H1 (cell line): ENCODE measurements around the gene MARCOL. TPM values are rescaled to one million over a fixed set of nuclear protein-coding genes. Genes with fewer than 3 reads are reported as not detected.

Experiments
- BRCA1 ChIP-seq: IDR thresholded peaks from 2 replicates; pipeline ENCODE4 v1.6.1; 2012; ENCODE audit warnings: low read depth, low read length, improper control_type of control experiment
- JUN ChIP-seq: IDR thresholded peaks from 2 replicates; pipeline ENCODE4 v1.6.1; 2011; ENCODE audit warnings: low read depth, mild to moderate bottlenecking, improper control_type of control experiment, low read length
- NRF1 ChIP-seq: IDR thresholded peaks from 2 replicates; pipeline ENCODE4 v1.6.1; 2011; ENCODE audit warnings: mild to moderate bottlenecking, low read depth, low read length, improper control_type of control experiment
- SRF ChIP-seq: IDR thresholded peaks from 2 replicates; pipeline ENCODE4 v1.6.1; 2011; ENCODE audit warnings: mild to moderate bottlenecking, low read depth, low read length, moderate library complexity
- TAF1 ChIP-seq: IDR thresholded peaks from 2 replicates; pipeline ENCODE4 v1.6.1; 2011; ENCODE audit warnings: mild to moderate bottlenecking, low read depth, low read length
- TEAD4 ChIP-seq: IDR thresholded peaks from 2 replicates; pipeline ENCODE4 v1.6.1; 2012; ENCODE audit warnings: low read depth, low read length, inconsistent platforms, mixed read lengths
- polyA plus RNA-seq, 7 experiments: library from polyadenylated mRNA; depleted of rRNA in 3 of 7; stranded (reverse) in 5 of 7; unstranded in 2 of 7; fragments of >200 nt in 5 of 7; fragments of 200-250 nt in 2 of 7; gene quantifications; 1 replicate in 5 of 7; 2 replicates in 1 of 7; 4 replicates in 1 of 7; pipeline versions ENCODE4 v1.2.1 to v1.2.3, GENCODE V29; 2011 to 2013; ENCODE audit warnings: missing spikeins in 2 of 7, mixed read lengths in 2 of 7
- total RNA-seq: library from RNA; stranded (reverse); fragmentation: NEBNext Ultra II Directional; extraction: Animal tissue kit (Norgen Biotek cat#: 25700); gene quantifications from 2 replicates; pipeline ENCODE4 v1.2.1, GENCODE V29; 2021

Gene MARCOL
- total and polyA plus RNA-seq, 2 of the 8 experiments (the other 6 are each of a cell fraction or from before 2014, with no cell fraction given) = not detected

- TF ChIP-seq BRCA1 (no peak), JUN (no peak), NRF1 (no peak), TAF1 (no peak), TEAD4 (no peak), SRF (no peak)
- TF ChIP-seq, all 59 proteins: peak for 0
These were observed 33.1 kb upstream of the MARCOL start (continued) for GRCh38 chr5:148205044-148205806.
